B cell (primary cell): Measurements from ENCODE around the gene SERPINI2.

Experiments used
- EZH2 ChIP-seq: IDR thresholded peaks from 2 replicates; pipeline ENCODE4 v1.6.1; 2012; ENCODE audit warnings: borderline replicate concordance, low read depth, mild to moderate bottlenecking, moderate library complexity, low read length; ENCODE audit not compliant: insufficient read depth, poor library complexity, severe bottlenecking
- TF ChIP-seq, protein P1 (sequence below): fragments of 200-600 bp; IDR thresholded peaks from one replicate; pipeline ENCODE4 v1.8.0; 2022; ENCODE audit warnings: antibody characterized with exemption, mild to moderate bottlenecking

DNA sequence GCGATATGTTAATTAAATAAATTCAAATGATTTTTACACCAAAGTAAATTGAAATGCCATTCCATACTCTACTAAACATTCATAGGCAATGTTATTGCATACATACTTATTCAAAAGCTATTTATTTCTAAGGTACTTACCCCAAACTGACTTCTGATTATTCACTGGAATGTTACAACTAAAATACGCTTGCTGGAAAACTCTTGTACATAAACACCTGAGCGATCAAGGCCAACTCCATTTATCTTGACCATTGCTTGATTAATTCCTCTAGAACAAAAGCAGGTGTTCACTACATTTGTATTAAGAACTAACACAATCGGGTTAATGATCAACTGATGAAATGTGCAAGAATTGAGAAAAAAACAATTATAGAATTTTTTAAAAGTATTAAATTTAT lies at the start of gene SERPINI2:
- TF ChIP-seq EZH2 = no peak
- TF ChIP-seq, protein P1, sequence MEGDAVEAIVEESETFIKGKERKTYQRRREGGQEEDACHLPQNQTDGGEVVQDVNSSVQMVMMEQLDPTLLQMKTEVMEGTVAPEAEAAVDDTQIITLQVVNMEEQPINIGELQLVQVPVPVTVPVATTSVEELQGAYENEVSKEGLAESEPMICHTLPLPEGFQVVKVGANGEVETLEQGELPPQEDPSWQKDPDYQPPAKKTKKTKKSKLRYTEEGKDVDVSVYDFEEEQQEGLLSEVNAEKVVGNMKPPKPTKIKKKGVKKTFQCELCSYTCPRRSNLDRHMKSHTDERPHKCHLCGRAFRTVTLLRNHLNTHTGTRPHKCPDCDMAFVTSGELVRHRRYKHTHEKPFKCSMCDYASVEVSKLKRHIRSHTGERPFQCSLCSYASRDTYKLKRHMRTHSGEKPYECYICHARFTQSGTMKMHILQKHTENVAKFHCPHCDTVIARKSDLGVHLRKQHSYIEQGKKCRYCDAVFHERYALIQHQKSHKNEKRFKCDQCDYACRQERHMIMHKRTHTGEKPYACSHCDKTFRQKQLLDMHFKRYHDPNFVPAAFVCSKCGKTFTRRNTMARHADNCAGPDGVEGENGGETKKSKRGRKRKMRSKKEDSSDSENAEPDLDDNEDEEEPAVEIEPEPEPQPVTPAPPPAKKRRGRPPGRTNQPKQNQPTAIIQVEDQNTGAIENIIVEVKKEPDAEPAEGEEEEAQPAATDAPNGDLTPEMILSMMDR = no peak
